ENCODE data around the gene EPB41L2.

- no peak for TF ChIP-seq CTCF (IDR thresholded peaks at IDR 0.05; ENCODE audit: insufficient read depth, low read depth, low read length)
- no peak for TF ChIP-seq EZH2 (IDR thresholded peaks at IDR 0.05; ENCODE audit: insufficient read depth, low read length)
Observed at GRCh38 chr6:130969791-130970491, 93.1 kb downstream of the EPB41L2 start.
